GM19099 (cell line): ENCODE data around the gene RIMBP2.

Source experiments
- POLR2A ChIP-seq: IDR thresholded peaks from 3 replicates; pipeline ENCODE4 v1.6.1; 2011; ENCODE audit warnings: low read depth; ENCODE audit not compliant: insufficient read length; ENCODE audit errors: extremely low read depth

RIMBP2 gene

DNA sequence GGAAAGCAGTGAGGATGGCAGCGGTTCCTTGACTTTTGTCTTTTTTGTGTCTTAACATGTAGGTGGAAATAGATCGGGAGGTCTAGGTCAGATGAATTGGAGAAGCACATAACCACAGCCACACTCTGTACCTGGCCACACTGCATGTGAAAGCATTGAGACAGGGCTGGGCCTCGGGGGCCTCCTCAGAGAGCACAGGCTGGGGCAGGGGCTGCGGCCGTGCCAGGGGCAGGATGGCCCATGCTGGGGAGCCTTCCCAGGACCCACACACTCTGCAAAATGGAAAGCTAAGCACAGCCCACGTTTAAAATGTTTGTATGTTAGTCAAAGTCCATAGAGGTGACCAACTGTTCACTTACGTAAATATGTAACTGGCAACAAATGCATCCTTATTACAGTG, 301.7 kb downstream of the RIMBP2 start:
- TF ChIP-seq POLR2A = no peak

DNA sequence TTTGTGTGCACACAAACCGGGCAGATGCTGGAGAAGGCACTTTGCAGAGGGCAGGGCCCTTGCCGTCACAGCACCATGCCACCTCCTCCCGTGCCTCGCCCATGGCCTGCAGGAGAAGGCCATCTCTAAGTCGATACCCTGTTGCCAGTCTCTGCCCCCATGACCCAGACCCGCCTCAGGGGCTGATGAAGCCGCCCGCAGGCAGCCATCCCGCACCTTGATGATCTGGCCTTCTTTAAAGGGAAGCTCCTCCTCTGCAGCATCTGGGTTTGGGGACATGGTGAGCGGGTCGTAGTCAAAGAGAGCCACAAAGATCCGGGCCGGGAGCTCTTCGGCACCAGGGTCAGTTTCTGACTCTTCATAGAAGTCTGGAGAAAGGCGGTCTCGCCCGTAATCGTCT, 302.2 kb downstream of the RIMBP2 start:
- no peak for TF ChIP-seq POLR2A

DNA sequence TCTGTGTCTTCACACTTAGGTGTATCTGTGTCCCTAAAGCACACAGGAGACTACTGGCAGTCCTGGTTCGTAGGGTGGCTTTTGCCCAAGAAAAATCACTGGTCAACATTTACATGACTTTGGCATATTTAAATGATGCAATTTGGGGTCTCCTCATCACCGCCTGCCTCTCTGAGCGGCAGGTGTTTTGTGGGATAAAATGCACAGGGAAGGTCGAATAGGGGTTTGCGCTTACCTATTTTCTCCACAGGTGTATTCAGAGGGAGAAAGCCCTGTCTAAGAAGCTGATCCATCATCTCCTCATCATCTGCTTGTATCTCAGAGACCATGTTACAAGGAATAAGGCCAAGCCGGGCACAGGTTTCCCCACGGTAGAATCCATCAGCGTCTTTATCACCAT, 303.7 kb downstream of the RIMBP2 start:
- no peak for TF ChIP-seq POLR2A

DNA sequence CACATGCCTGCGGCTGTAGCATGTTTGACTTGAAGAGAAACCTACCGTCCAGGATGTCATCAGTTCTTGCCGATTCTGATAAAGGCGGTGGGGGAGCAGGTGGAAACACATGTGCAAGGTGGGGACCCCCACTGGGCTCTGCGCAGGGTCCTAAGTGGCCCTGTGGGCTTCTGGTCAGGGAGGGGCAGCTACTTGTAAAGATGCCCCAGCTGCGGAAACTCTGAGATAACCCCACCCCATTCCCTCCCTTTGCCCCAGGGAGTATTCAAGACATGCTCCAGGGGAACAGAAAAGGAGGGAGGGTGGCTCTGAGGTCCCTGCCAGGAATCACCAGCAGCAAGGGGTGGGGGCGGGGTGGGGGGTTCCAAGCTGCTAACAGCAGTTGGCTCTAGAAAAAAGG, 310.8 kb downstream of the RIMBP2 start:
- TF ChIP-seq POLR2A = no peak

DNA sequence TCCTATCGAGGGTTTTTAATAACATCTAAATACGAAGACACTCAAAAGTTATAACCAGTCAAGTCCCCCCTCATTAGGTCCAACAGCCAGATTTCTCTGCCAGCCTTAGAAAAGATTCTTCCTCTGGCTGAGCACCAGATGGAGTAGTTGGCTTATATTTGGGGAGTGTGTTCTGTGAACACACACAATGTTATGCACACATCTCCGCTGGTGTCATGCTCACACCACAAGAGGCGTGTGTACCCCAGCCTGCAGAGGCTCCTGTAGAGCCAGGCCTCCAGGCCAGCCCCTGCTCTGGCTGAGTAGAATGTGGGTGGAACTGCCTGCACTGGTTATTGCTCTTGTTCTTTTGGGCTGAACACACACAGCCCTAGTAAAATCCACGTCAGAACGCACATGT, 314.4 kb downstream of the RIMBP2 start:
- TF ChIP-seq POLR2A = no peak

DNA sequence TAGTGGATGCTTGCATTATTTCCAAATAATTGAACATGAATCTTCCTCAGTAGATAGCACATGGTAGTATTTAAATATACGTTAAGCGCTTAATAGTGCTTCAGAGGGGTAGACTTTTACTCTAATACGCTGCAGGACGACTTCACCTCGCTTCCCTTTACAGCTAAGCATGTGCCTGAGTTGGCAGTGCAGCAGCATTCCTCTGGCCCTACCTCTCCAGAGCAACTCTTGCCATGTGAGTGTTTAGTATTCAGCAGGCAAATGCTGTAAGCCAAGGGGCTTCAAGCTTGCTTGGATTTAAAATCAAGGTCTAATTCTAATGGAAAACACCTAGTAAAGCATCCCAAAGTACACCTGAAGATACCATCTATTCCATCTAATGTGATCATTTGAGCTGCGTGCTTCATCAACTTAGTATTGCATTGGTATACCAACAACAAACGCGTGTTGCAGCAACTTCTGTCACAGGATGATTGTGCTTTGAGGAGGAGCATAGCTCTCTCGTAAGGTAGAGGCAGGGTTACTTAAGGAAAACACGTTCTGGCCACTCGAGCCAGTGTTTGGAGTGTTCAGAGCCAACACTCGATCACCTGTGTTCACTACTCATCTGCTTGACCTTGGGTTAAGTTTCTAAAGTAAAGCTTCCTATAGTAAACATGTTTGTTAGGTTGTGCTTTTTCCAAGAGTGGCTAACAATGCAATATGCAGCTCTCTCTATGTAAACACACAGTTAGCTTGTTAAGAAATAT, 317.8 kb downstream of the RIMBP2 start:
- TF ChIP-seq POLR2A = no peak

DNA sequence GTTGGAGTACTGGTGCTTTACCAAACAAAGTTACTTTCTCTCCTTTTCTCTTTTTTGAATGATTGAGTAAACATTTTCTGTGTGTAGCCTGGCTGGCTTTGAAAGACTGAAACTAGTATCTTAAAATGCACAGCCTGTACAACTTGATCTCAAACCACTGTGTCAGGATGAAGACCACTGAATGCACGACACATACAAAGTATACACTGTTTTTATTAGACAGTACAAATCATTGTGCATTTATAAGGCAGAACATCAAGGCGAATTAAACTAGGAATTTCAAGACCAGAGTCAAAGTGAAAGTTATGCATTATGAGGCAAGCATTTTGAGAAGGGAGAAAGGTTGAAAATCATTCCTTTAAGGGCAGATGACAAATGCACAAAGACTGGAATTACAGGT, 319.4 kb downstream of the RIMBP2 start:
- no peak for TF ChIP-seq POLR2A

DNA sequence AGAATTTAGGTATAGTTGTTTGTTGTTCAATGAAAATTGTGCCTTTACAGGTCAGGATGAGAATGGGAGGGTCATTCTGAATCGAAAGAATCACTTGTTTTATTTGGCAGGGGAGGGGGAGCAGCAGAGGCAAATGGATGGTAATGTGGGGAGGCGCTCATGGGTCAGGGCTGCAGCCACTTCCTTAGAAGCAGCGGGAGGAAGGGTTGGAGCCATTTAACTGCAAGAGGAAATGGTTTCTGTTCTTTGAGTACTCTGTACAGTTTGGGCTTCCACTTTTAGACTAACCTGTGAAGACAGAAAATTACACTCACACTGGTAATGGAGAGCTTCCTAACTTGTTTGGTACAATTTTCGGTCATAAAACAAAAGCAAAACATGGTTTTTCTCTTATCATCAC, 321.2 kb downstream of the RIMBP2 start:
- TF ChIP-seq POLR2A = no peak

DNA sequence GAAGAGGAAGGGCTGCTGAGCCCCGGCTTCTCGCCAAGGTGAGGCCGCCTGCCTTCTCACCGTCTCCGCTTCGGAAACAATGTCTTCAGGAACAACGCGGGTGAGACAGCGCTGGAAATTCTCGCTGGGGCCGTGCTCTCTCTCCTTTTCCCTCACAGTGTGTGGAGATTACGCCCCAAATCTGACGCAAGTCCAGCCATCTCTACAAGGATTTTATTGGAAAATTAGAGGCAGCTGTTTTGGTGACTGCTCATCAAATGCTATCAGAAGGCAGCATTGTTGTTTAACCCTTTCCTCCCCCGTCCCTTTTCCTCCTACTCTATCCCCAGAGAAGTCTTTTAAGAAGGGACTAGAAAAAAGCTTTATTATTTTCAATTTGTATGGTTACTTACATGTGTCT, 324.9 kb downstream of the RIMBP2 start:
- TF ChIP-seq POLR2A = no peak

DNA sequence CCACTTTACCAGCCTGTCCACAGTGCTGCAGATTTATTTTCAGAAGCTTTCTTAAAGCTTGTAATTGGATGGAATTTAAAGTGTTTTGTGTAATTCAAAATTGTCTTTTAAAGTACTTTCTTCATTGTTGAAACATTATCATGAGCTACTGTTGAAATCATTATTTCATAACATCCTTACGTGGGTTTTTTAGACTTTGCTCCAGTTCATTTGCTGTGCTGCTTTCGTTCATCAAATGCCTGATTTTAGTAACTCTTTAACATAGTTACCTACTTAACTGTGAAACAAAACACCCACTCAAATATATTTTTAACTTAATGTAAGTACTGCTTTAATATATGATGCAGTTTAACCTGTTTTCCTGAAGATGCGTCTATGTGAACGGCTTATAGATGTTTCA, 330.9 kb downstream of the RIMBP2 start:
- no peak for TF ChIP-seq POLR2A

DNA sequence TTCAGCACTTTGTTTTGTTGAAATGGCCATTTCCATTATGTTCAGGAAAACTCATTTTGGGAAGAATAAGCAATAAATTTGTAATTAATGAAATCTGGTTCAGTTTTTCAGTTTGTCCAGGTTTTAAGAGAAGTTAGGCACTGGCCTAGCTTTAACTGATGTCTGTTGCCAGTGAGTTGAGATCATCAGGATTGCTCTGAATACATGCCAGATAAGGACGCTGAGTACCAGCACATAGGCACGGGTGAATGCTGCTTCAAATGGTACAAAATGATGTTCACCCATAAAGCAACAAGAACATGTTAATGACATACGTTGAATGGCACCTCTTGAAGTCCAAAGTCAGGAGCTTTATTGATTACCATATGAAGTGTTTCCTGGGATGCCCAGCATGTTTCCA, 331.9 kb downstream of the RIMBP2 start:
- no peak for TF ChIP-seq POLR2A

DNA sequence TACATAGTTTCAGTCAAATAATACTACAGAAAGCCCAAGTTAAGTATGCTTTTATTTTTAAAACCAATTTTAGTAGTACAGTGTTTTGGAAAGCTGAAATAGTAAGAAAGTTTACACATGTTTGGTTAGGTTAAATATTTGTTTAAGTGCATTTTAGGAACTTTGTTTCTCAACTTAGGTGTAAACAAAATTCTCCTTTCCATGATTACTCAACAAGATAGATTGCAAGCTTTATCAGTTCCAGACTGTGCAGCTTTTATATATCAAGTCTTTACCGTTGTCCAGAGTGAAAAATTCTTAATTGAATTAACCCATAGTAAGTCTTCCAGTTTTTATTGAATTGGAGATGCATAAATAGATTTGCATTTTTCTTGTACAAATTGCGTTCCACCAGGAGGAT, 333.3 kb downstream of the RIMBP2 start:
- TF ChIP-seq POLR2A = no peak

DNA sequence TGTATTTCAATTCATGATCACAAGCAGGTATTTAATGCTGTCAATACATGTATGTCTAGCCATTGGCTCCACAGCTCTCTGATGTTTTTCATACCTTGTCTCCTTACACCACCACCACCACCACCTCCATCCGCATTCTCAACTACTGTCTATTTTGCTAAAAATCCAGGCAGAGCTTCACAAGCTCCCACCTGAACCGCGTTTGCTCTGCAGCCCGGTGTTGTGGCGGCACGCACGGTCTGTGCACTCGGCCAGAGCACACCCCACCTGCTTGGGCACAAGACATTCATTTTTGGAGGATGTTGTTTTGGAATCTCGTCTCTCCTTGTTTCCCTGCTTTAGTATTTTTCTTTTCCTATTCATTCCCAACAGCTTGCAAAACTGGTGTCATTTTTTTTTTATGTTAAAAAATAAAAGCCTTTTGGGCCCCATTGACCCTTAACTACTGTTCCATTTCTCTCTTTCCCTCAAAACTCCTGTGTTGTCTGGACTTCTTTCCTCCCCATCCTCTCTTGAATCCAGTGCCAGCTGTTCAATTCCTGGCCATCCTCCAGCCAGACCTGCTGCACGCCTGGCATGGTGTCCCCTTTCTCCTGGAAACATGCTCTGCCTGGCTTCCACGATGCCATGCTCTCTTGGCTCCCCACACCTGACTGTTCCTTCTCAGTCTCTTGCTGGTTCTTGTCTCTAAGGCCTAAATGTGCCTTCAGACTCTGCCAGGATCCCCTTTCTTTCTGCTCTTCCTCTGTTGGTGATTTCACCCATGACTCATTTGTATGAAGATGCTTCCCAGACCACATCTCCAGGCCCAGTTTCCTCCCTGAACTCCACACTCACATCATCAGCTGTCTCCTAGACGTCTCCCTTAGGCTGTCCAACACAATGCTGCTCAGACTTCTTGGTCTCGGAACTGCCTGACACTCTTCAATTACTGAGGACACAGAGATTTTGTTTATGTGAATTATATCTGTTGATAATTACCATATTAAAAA, 340.5 kb downstream of the RIMBP2 start:
- TF ChIP-seq POLR2A = no peak

DNA sequence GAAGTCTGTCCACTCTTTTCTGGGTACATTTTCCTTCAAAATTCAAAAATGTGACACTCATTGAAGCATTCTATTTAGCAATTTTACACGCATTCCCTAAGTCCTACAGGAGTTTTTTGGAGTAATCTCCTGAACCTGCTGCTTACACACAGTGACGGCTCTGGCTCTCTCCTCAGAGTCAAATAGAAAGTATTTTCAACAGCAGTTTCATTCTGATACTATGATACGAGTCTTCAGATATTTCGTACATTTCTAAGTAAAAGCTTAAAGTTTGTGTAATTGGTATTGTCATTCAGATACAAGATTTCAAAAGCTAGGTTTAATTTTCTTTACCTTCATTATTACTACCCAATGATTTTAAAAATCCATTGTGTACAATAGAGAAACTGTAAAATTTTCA, 342.0 kb downstream of the RIMBP2 start:
- no peak for TF ChIP-seq POLR2A

DNA sequence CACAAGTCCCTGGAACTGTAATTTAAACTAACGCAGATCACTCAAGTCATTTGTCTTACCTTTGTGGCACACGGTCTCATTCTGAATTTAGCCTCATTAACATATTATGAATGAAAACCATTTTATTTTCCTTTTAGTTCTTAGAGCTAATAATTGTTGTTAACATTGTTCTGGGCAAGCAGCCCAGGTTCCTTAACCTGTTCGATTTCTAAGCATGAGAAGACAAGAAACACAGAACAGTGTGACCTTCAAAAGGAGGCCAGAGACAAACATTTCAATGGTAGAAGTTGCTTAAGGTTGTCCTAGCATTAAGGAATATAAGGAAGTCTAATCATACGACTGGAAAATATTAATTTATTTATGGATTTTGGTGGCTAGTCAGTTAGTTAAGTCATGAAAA, 343.2 kb downstream of the RIMBP2 start:
- no peak for TF ChIP-seq POLR2A

DNA sequence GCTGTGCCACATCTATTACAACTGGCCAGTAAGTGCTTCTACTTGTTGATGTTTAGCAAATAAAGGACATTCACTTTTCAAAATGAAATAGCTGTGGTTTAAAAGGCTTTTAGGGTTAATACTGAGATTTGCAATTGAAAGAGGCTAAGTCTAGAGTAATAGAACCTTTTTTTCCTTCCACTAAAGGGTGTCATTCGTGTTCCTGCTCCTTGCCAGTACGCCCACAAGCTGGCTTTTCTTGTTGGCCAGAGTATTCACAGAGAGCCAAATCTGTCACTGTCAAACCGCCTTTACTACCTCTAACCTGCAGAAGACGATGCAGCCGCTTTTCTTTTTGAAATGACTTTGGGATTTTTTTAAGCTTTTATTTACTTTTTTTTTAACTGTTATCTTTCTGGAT, 344.8 kb downstream of the RIMBP2 start:
- no peak for TF ChIP-seq POLR2A
